Measurements from ENCODE around the gene FAM24A. TPM values are rescaled to one million over a fixed set of nuclear protein-coding genes. Genes with fewer than 3 reads are reported as not detected.

The FAM24A gene
- total and polyA plus RNA-seq, 2 donors from 2014 or later = not detected

DNA sequence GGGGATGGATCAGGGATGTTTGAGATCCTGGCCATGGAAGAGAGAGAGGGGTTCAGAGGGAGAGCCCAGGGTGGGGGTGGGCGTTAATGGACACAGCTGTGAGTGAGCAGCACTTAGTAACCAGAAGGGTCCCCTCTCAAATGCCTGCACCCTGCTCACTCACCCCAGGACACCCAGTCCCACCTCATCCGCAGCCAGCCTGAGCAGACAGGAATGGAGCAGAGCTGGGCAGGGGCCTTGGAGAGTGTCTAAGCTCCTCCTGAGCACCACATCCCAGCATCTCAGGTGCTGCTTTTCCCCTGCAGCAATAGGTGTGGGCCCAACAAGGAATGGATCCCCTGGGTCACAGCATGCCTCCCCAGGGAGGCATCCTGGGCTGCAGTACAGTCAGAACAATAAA is 5.3 kb downstream of the FAM24A start:
- Histone ChIP-seq H3K4me1 (ENCODE audit: control insufficient read depth in 2 of 3, insufficient read depth in 2 of 3, low read depth in 1 of 3, low read length in 3 of 3) (no peaks in the 10 kb centered on the region), H3K36me3 (ENCODE audit: control insufficient read depth in 2 of 3, insufficient read depth in 3 of 3, low read length in 3 of 3) (no peaks in the 10 kb centered on the region), H3K4me3 (ENCODE audit: low read length in 3 of 3) (no peak overlapping the region), H3K9me3 (ENCODE audit: control insufficient read depth in 2 of 3, insufficient read depth in 1 of 3, low read length in 3 of 3) (no peaks in the 10 kb centered on the region), H3K27me3 (ENCODE audit: control insufficient read depth, insufficient read depth, low read length) (no peaks in the 10 kb centered on the region), H3K27ac (ENCODE audit: low read depth in 2 of 2, low read length in 2 of 2) (no peak overlapping the region), H3K9ac (ENCODE audit: low read length in 3 of 3) (no peak overlapping the region)
- DNase-seq (no peak), FAIRE-seq (no peak)
- intact Hi-C loops (cut with DNase I) = no loop called here
- TF ChIP-seq, protein P1, sequence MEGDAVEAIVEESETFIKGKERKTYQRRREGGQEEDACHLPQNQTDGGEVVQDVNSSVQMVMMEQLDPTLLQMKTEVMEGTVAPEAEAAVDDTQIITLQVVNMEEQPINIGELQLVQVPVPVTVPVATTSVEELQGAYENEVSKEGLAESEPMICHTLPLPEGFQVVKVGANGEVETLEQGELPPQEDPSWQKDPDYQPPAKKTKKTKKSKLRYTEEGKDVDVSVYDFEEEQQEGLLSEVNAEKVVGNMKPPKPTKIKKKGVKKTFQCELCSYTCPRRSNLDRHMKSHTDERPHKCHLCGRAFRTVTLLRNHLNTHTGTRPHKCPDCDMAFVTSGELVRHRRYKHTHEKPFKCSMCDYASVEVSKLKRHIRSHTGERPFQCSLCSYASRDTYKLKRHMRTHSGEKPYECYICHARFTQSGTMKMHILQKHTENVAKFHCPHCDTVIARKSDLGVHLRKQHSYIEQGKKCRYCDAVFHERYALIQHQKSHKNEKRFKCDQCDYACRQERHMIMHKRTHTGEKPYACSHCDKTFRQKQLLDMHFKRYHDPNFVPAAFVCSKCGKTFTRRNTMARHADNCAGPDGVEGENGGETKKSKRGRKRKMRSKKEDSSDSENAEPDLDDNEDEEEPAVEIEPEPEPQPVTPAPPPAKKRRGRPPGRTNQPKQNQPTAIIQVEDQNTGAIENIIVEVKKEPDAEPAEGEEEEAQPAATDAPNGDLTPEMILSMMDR (IDR thresholded peaks at IDR 0.05; ENCODE audit: borderline replicate concordance, extremely low read depth, insufficient read depth) = no peak

DNA sequence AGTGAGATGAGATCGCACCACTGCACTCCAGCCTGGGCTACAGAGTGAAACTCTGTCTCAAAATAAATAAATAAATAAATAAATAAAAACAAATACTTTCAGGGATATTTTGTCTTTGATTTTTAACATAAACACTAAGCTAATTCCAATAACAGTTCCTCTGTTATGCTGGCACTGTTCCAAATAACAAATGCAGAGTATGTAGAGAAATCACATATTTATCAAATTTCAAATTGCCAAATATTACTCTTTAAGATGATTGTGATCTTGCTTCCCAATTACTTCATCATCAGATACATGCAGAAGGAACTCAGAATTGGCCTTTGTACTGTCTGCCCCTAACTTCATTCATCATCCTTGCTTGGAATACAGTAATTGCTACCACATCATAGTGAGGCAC is 19.7 kb downstream of the FAM24A start:
- TF ChIP-seq, protein P1 (IDR thresholded peaks at IDR 0.05; ENCODE audit: borderline replicate concordance, extremely low read depth, insufficient read depth) = no peak
- FAIRE-seq (no peak), DNase-seq (no peak)
- Histone ChIP-seq H3K36me3 (ENCODE audit: control insufficient read depth in 2 of 3, insufficient read depth in 3 of 3, low read length in 3 of 3) (no peaks in the 10 kb centered on the region), H3K27me3 (ENCODE audit: control insufficient read depth, insufficient read depth, low read length) (no peaks in the 10 kb centered on the region), H3K9ac (ENCODE audit: low read length in 3 of 3) (no peak overlapping the region), H3K27ac (ENCODE audit: low read depth in 2 of 2, low read length in 2 of 2) (no peak overlapping the region), H3K4me3 (ENCODE audit: low read length in 3 of 3) (no peak overlapping the region), H3K9me3 (ENCODE audit: control insufficient read depth in 2 of 3, insufficient read depth in 1 of 3, low read length in 3 of 3) (no peaks in the 10 kb centered on the region), H3K4me1 (ENCODE audit: control insufficient read depth in 2 of 3, insufficient read depth in 2 of 3, low read depth in 1 of 3, low read length in 3 of 3) (no peaks in the 10 kb centered on the region)
- intact Hi-C loops (cut with DNase I) = no loop called here

DNA sequence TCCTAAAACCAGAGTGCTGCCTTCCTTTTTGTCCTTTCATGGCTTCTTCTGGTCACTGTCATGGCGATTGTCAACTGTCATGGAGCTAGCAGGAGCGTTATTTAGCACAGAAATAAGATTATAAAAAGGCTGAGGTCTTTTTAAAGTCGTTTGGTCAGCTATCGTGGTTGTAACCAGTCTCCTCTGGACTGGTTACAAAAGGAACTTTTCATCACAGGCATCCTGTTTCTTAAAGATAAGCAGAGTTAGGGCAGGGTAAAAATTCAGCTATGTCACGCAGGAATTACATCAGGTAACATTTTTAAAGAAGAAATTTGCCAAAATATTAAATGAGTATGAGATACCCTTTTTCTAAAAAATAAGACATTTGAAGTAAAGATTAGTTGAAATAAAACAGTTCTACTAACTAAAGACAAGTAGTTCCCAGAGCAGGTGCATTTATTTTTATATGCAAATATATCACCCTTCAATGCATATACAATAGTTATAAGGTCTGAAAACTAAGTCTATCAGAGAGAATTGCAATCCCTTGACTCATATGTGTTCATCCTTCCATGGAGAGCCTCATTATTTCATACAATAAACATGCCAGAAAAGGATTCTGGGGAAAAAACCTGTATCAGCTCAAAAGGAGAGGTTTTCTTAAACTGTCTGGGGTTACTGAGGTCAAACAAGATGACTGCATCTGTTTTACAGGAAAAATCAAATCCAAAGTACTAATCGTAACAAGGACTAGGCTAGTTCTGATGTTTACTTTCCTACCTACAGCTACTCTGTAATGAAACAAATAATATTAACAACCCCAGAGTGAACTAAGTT is 20.9 kb downstream of the FAM24A start:
- TF ChIP-seq, protein P1 (IDR thresholded peaks at IDR 0.05; ENCODE audit: borderline replicate concordance, extremely low read depth, insufficient read depth) = no peak
- FAIRE-seq (no peak), DNase-seq (no peak)
- Histone ChIP-seq H3K27ac (ENCODE audit: low read depth in 2 of 2, low read length in 2 of 2) (no peak overlapping the region), H3K4me1 (ENCODE audit: control insufficient read depth in 2 of 3, insufficient read depth in 2 of 3, low read depth in 1 of 3, low read length in 3 of 3) (no peaks in the 10 kb centered on the region), H3K9me3 (ENCODE audit: control insufficient read depth in 2 of 3, insufficient read depth in 1 of 3, low read length in 3 of 3) (no peaks in the 10 kb centered on the region), H3K9ac (ENCODE audit: low read length in 3 of 3) (no peak overlapping the region), H3K4me3 (ENCODE audit: low read length in 3 of 3) (no peak overlapping the region), H3K27me3 (ENCODE audit: control insufficient read depth, insufficient read depth, low read length) (no peaks in the 10 kb centered on the region), H3K36me3 (ENCODE audit: control insufficient read depth in 2 of 3, insufficient read depth in 3 of 3, low read length in 3 of 3) (no peaks in the 10 kb centered on the region)
- intact Hi-C loops (cut with DNase I) = no loop called here
